Ascending aorta (tissue), 2 donors: ENCODE results near the gene TMEM164. TPM values are rescaled to one million over a fixed set of nuclear protein-coding genes. Genes with fewer than 3 reads are reported as not detected.

Experiments used
- DNase-seq, 2 donors: peaks; one replicate each; pipeline ENCODE4 v3.0.0-alpha.2; 2019; ENCODE audit warnings: low spot score in 2 of 2
- H3K27ac ChIP-seq, 2 donors: fragments of 200-600 bp; sonication (generic); one replicate each; pipeline ENCODE4 v1.5.1; 2016 to 2017; ENCODE audit warnings: mild to moderate bottlenecking in 1 of 2
- H3K27me3 ChIP-seq: fragments of 200-600 bp; sonication (generic); one replicate; pipeline ENCODE4 v1.5.1; 2017
- H3K36me3 ChIP-seq, 2 donors: fragments of 200-600 bp; sonication (generic); one replicate each; pipeline ENCODE4 v1.5.1; 2016
- H3K4me1 ChIP-seq, 2 donors: fragments of 200-600 bp; sonication (generic); one replicate each; pipeline ENCODE4 v1.5.1; 2016 to 2017; ENCODE audit warnings: mild to moderate bottlenecking in 1 of 2
- H3K4me3 ChIP-seq, 2 donors: fragments of 200-600 bp; sonication (generic); one replicate each; pipeline ENCODE4 v1.5.1; 2016 to 2017; ENCODE audit warnings: mild to moderate bottlenecking in 1 of 2
- H3K9me3 ChIP-seq, 2 donors: fragments of 200-600 bp; sonication (generic); one replicate each; pipeline ENCODE4 v1.5.1; 2016
- intact Hi-C: fragments of 100-400 bp; cut with DNase I; formaldehyde crosslinking; loops from one replicate; pipeline ENCODE4 v1.15.1; 2023
- total RNA-seq: library from RNA; depleted of rRNA; stranded (reverse); fragments of >200 nt; gene quantifications from one replicate; pipeline ENCODE4 v1.1.0, GENCODE V29; 2016
- TF ChIP-seq, protein P1 (sequence below), 3 experiments: fragments of 200-600 bp in 2 of 3; fragments of 450-650 bp in 1 of 3; sonication (generic) in 2 of 3; IDR thresholded peaks; one replicate each; pipeline ENCODE4 v1.5.1; 2016 to 2019; ENCODE audit warnings: antibody characterized with exemption in 3 of 3, mild to moderate bottlenecking in 1 of 3, moderate library complexity in 1 of 3

Gene TMEM164
- total RNA-seq, 1 donor from 2014 or later, result 15.0 TPM

DNA sequence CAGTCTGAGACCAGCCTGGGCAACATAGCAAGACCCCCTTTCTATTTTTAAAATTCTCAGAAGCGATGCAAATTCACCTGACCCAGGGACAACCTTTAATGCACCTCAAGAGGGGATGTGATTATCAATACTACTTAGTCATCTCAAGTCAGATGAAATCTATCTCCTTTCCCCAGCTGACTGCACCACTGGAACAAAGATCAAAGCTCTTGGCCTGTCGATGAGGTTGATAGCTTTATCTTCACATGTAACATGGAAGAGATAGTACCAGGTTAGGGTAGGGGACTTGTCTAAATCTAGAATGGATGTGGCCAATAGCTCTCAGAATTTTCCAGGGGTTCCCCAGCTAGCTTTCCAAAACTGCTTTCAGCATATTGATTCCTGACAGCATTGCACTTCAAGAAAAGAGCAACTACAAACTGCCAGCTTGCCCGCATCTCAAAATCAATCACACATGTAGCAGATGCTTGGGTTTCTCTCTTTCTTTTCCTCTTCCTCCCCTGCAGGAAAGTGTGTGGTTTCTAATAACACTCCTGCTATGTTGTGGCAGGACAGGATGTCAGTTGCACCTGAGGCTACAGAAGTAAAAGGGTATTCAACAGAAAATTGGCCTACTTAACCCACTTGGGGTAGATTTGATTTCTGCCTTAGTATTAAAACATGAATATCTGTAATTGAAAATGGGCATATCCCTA lies 12.2 kb upstream of the TMEM164 start:
- Histone ChIP-seq H3K9me3 (no peaks in the 10 kb centered on the region), H3K27me3 (no peaks in the 10 kb centered on the region), H3K36me3 (no peaks in the 10 kb centered on the region), H3K4me3 (no peak overlapping the region), H3K27ac (no peak overlapping the region), H3K4me1 (no peaks in the 10 kb centered on the region)
- no peak for DNase-seq
- TF ChIP-seq, protein P1, sequence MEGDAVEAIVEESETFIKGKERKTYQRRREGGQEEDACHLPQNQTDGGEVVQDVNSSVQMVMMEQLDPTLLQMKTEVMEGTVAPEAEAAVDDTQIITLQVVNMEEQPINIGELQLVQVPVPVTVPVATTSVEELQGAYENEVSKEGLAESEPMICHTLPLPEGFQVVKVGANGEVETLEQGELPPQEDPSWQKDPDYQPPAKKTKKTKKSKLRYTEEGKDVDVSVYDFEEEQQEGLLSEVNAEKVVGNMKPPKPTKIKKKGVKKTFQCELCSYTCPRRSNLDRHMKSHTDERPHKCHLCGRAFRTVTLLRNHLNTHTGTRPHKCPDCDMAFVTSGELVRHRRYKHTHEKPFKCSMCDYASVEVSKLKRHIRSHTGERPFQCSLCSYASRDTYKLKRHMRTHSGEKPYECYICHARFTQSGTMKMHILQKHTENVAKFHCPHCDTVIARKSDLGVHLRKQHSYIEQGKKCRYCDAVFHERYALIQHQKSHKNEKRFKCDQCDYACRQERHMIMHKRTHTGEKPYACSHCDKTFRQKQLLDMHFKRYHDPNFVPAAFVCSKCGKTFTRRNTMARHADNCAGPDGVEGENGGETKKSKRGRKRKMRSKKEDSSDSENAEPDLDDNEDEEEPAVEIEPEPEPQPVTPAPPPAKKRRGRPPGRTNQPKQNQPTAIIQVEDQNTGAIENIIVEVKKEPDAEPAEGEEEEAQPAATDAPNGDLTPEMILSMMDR (IDR thresholded peaks at IDR 0.05), result no peak
- intact Hi-C loops, result no loop called here

DNA sequence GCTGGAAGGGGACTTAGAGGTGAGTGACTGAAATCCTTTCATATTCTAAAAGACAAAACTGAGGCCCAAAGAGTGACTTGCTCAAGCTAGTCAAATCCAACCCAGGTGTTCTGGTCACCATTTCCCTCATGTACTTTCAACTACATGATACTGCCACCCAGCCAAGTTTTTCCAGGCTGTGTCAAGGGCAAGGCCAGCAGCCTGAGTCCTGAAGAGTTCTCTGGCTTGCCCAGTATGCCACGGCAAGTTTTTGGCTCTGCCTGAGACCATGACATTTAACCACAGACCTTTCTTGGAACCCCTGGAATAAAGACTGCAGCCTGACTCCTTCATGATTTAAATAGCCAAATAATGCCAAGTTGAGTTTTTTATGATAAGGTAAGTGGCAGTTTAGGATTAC lies 10.7 kb upstream of the TMEM164 start:
- DNase-seq, result no peak
- no peaks in the 10 kb centered on the region for H3K36me3 ChIP-seq
- intact Hi-C loops, result no loop called here
- H3K4me1 ChIP-seq, result no peaks in the 10 kb centered on the region
- H3K27ac ChIP-seq, result no peak overlapping the region
- TF ChIP-seq, protein P1 (IDR thresholded peaks at IDR 0.05), result no peak
- no peaks in the 10 kb centered on the region for H3K9me3 ChIP-seq
- no peak overlapping the region for H3K4me3 ChIP-seq
- no peaks in the 10 kb centered on the region for H3K27me3 ChIP-seq

DNA sequence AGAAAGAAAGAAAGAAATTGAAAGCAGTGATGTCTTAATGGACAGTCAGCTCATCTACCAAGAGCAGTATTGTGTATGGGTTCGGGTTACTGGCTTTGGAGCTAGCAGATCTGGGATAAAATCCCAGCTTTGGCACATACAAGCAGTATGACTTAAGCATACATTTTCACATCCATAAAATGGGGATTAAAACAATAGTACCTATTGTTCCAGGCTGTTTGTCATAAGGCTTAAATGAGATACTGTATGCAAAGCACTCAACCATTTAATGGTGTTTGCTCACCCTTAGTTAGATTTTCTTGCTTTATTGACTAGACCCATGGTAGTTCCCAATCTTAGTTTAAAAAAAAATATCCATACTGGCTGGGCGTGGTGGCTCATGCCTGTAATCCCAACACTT lies 7.8 kb upstream of the TMEM164 start:
- H3K4me1 ChIP-seq, result no peaks in the 10 kb centered on the region
- H3K9me3 ChIP-seq, result no peaks in the 10 kb centered on the region
- no peaks in the 10 kb centered on the region for H3K27me3 ChIP-seq
- intact Hi-C loops, result no loop called here
- H3K4me3 ChIP-seq, result no peak overlapping the region
- TF ChIP-seq, protein P1 (IDR thresholded peaks at IDR 0.05), result no peak
- H3K27ac ChIP-seq, result no peak overlapping the region
- DNase-seq, result no peak
- no peaks in the 10 kb centered on the region for H3K36me3 ChIP-seq

DNA sequence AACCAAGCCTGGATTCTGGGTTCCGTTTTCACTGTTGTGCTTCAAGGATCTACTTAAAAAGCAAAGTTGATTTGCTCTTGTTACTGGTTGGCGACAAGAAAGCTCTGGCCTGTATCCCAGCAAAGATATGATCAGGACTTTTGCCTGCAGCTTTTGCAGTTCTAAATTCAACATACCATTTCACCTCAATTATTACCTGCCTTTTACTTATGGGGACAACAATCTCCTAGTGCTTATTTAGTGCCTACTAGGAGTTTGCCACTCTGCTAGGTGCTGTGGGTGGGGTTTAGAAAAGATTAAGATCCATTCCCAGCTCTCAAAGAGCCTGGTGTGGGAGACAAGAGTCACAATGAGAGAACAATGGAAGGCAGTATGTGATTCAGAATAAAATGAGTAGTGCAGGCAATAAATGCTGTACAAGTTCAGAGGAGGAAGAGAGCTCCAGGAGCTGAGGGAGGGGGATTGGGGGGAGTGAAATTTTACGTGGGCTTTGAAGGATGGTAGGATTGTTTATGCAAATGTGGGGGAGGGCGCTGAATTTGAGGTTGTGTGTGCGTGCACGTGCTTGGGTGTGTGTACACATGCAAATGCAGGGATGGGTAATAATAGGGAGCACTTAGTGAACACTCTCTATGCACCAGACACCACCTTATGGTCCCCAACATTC lies 5.0 kb upstream of the TMEM164 start:
- H3K4me3 ChIP-seq, result no peak overlapping the region
- no peaks in the 10 kb centered on the region for H3K27me3 ChIP-seq
- TF ChIP-seq, protein P1 (IDR thresholded peaks at IDR 0.05), result no peak
- no peak for DNase-seq
- no peaks in the 10 kb centered on the region for H3K36me3 ChIP-seq
- H3K4me1 ChIP-seq, result no peaks in the 10 kb centered on the region
- no peaks in the 10 kb centered on the region for H3K9me3 ChIP-seq
- intact Hi-C loops, result no loop called here
- no peak overlapping the region for H3K27ac ChIP-seq

DNA sequence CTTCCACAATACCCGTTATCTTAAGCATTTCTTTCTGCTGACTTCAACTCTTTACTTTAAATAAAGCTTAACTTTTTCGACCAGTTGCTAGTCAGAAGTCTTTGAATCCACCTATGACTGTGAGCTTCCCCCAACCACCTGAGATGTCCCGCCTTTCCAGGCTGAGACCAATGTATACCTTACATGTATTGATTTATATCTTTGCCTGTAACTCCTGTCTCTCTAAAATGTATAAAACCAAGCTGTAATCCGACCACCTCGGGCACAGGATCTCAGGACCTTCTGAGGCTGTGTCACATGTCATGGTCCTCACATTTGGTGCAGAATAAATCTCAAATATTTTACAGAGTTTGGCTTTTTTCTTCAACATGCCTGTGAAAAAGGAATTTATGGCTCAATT lies 2.9 kb upstream of the TMEM164 start:
- H3K9me3 ChIP-seq, result no peaks in the 10 kb centered on the region
- H3K27ac ChIP-seq, result no peak overlapping the region
- intact Hi-C loops, result loop anchor here (5.0 to 10.0 kb wide), 6 partner anchors 82 to 1682 kb away; partner anchors contain the start of genes ACSL4, ALG13 and PAK3
- DNase-seq, result no peak
- no peaks in the 10 kb centered on the region for H3K36me3 ChIP-seq
- H3K4me3 ChIP-seq, result no peak overlapping the region
- no peaks in the 10 kb centered on the region for H3K27me3 ChIP-seq
- TF ChIP-seq, protein P1 (IDR thresholded peaks at IDR 0.05), result no peak
- H3K4me1 ChIP-seq, result no peaks in the 10 kb centered on the region
